H1 (cell line): ENCODE results near the gene TMA7B. TPM values are rescaled to one million over a fixed set of nuclear protein-coding genes. Genes with fewer than 3 reads are reported as not detected.

ENCODE experiments used
- CTCF ChIA-PET: fragments of 300-600 bp; sonication (Branson Sonifier 250); formaldehyde crosslinking; loops from one replicate; lab custom pipeline; 2021; ENCODE audit not compliant: partially characterized antibody; lab: Charles Lee
- POLR2A ChIA-PET: fragments of 300-600 bp; sonication (Branson Sonifier 250); formaldehyde crosslinking; loops from one replicate; lab custom pipeline; 2021; ENCODE audit warnings: inconsistent platforms; ENCODE audit not compliant: partially characterized antibody; lab: Charles Lee
- DNase-seq, 2 experiments: peaks; one replicate each; pipeline versions ENCODE4 v3.0.0 to v3.0.0-alpha.2; 2010 to 2022; ENCODE audit warnings: low spot score in 2 of 2, low read depth in 1 of 2, mixed read lengths in 1 of 2
- FAIRE-seq: peaks from 2 replicates; lab custom pipeline; 2011; peaks lifted over from hg19 to GRCh38; lab: Jason Lieb, UNC
- H2AFZ ChIP-seq: 2 replicates; pipeline ENCODE4 v1.8.1; 2012; ENCODE audit warnings: low read length, inconsistent platforms
- H2AK5ac ChIP-seq: 2 replicates; pipeline ENCODE4 v1.6.1; 2013; ENCODE audit warnings: low read depth, low read length
- H2BK120ac ChIP-seq: replicated peaks from 2 replicates; pipeline ENCODE3; 2013; ENCODE audit warnings: low read depth, low read length, inconsistent platforms
- H2BK12ac ChIP-seq: 2 replicates; pipeline ENCODE4 v1.6.1; 2013; ENCODE audit warnings: low read depth, low read length
- H2BK15ac ChIP-seq: 2 replicates; pipeline ENCODE4 v1.6.1; 2013; ENCODE audit warnings: low read length
- H2BK20ac ChIP-seq: 2 replicates; pipeline ENCODE4 v1.6.1; 2013; ENCODE audit warnings: low read length
- H2BK5ac ChIP-seq: 2 replicates; pipeline ENCODE4 v1.6.1; 2013; ENCODE audit warnings: low read depth, low read length
- H3K14ac ChIP-seq: 2 replicates; pipeline ENCODE4 v1.6.1; 2013; ENCODE audit warnings: inconsistent platforms; ENCODE audit not compliant: insufficient read length
- H3K18ac ChIP-seq: 2 replicates; pipeline ENCODE4 v1.6.1; 2013; ENCODE audit warnings: low read length; ENCODE audit errors: extremely low read depth
- H3K23ac ChIP-seq: 2 replicates; pipeline ENCODE4 v1.6.1; 2013; ENCODE audit warnings: inconsistent platforms; ENCODE audit not compliant: insufficient read length
- H3K23me2 ChIP-seq: 2 replicates; pipeline ENCODE4 v1.6.1; 2013; ENCODE audit warnings: low read depth, low read length
- H3K27ac ChIP-seq: 2 replicates; pipeline ENCODE4 v1.6.1; 2011; ENCODE audit warnings: low read depth, low read length, inconsistent platforms
- H3K27me3 ChIP-seq, 4 experiments: replicated peaks in 1 of 4; 1 replicate in 1 of 4; 2 replicates in 3 of 4; pipeline versions ENCODE4 v1.6.1 to v1.8.1; 2011 to 2013; ENCODE audit warnings: low read length in 3 of 4, mild to moderate bottlenecking in 3 of 4, inconsistent platforms in 2 of 4, mixed read lengths in 2 of 4, moderate library complexity in 1 of 4; ENCODE audit not compliant: control insufficient read depth in 3 of 4, insufficient read depth in 3 of 4; ENCODE audit errors: extremely low read depth in 1 of 4
- H3K36me3 ChIP-seq, 4 experiments: 2 replicates each; pipeline versions ENCODE4 v1.6.1 to v1.8.1; 2011 to 2013; ENCODE audit warnings: mild to moderate bottlenecking in 4 of 4, low read length in 3 of 4, moderate library complexity in 2 of 4, control low read depth in 1 of 4, inconsistent platforms in 1 of 4; ENCODE audit not compliant: insufficient read depth in 4 of 4, control insufficient read depth in 2 of 4
- H3K4ac ChIP-seq: replicated peaks from 2 replicates; pipeline ENCODE3; 2013; ENCODE audit warnings: low read length, low read depth, mixed read lengths, inconsistent platforms; ENCODE audit not compliant: insufficient read length
- H3K4me1 ChIP-seq, 4 experiments: replicated peaks in 1 of 4; 1 replicate in 1 of 4; 2 replicates in 3 of 4; pipeline versions ENCODE4 v1.6.1 to v1.8.1; 2011 to 2013; ENCODE audit warnings: low read length in 3 of 4, inconsistent platforms in 2 of 4, mixed read lengths in 1 of 4; ENCODE audit not compliant: insufficient read depth in 4 of 4, control insufficient read depth in 3 of 4
- H3K4me2 ChIP-seq, 2 experiments: 2 replicates each; pipeline versions ENCODE4 v1.6.1 to v1.8.1; 2011 to 2013; ENCODE audit warnings: low read depth in 2 of 2, low read length in 2 of 2, control low read depth in 1 of 2, inconsistent platforms in 1 of 2, mild to moderate bottlenecking in 1 of 2; ENCODE audit not compliant: insufficient read depth in 1 of 2
- H3K4me3 ChIP-seq, 4 experiments: fragments of 200-600, 300-600 bp in 1 of 4; sonication (generic), shearing (Covaris generic), sonication (Bioruptor Twin) in 1 of 4; 2 replicates each; pipeline versions ENCODE4 v1.5.1 to v1.8.1; 2011 to 2016; ENCODE audit warnings: low read length in 4 of 4, low read depth in 3 of 4, control low read depth in 2 of 4, inconsistent platforms in 2 of 4, mild to moderate bottlenecking in 2 of 4, mixed read lengths in 1 of 4, moderate library complexity in 1 of 4; ENCODE audit not compliant: insufficient read depth in 2 of 4; ENCODE audit errors: extremely low read depth in 1 of 4
- H3K56ac ChIP-seq: replicated peaks from 2 replicates; pipeline ENCODE3; 2013; ENCODE audit warnings: low read depth, mild to moderate bottlenecking, mixed read lengths, low read length, inconsistent platforms; ENCODE audit not compliant: insufficient read length
- H3K79me1 ChIP-seq: 2 replicates; pipeline ENCODE4 v1.6.1; 2013; ENCODE audit warnings: low read depth, low read length, control low read depth
- H3K79me2 ChIP-seq, 2 experiments: 2 replicates each; pipeline versions ENCODE4 v1.6.1 to v1.8.1; 2012 to 2013; ENCODE audit warnings: low read length in 2 of 2, mild to moderate bottlenecking in 2 of 2, inconsistent platforms in 1 of 2; ENCODE audit not compliant: insufficient read depth in 2 of 2, control insufficient read depth in 1 of 2
- H3K9ac ChIP-seq, 4 experiments: replicated peaks in 1 of 4; 1 replicate in 1 of 4; 2 replicates in 3 of 4; pipeline versions ENCODE4 v1.6.1 to v1.8.1; 2011 to 2013; ENCODE audit warnings: low read depth in 3 of 4, low read length in 3 of 4, control low read depth in 2 of 4, mild to moderate bottlenecking in 2 of 4, moderate library complexity in 2 of 4, inconsistent platforms in 1 of 4; ENCODE audit errors: extremely low read depth in 1 of 4
- H3K9me3 ChIP-seq, 2 experiments: 2 replicates each; pipeline versions ENCODE4 v1.6.1 to v1.8.1; 2012 to 2013; ENCODE audit warnings: mild to moderate bottlenecking in 2 of 2, moderate library complexity in 2 of 2, control low read depth in 1 of 2, inconsistent platforms in 1 of 2, low read depth in 1 of 2, low read length in 1 of 2, mixed read lengths in 1 of 2; ENCODE audit not compliant: insufficient read depth in 2 of 2
- H4K20me1 ChIP-seq, 2 experiments: replicated peaks in 1 of 2; 2 replicates each; pipeline versions ENCODE3 to v1.8.1; 2011 to 2013; ENCODE audit warnings: inconsistent platforms in 2 of 2, low read length in 2 of 2, mild to moderate bottlenecking in 1 of 2; ENCODE audit not compliant: insufficient read depth in 2 of 2, control insufficient read depth in 1 of 2
- H4K5ac ChIP-seq: 2 replicates; pipeline ENCODE4 v1.6.1; 2013; ENCODE audit warnings: low read length, low read depth, mixed read lengths, inconsistent platforms; ENCODE audit not compliant: insufficient read length
- H4K8ac ChIP-seq: 2 replicates; pipeline ENCODE4 v1.8.0; 2013; ENCODE audit warnings: mild to moderate bottlenecking, moderate library complexity, low read length, inconsistent platforms; ENCODE audit not compliant: insufficient read depth; ENCODE audit errors: extremely low read depth
- H4K91ac ChIP-seq: replicated peaks from 2 replicates; pipeline ENCODE3; 2013; ENCODE audit warnings: low read length, mixed read lengths, inconsistent platforms; ENCODE audit not compliant: insufficient read length
- ATF3 ChIP-seq: IDR thresholded peaks from 2 replicates; pipeline ENCODE4 v1.6.1; 2011; ENCODE audit warnings: low read depth, mild to moderate bottlenecking, low read length; ENCODE audit not compliant: insufficient read depth
- RAD21 ChIP-seq, 2 experiments: IDR thresholded peaks in 1 of 2; conservative IDR thresholded peaks in 1 of 2; 2 replicates each; pipeline ENCODE4 v1.6.1; 2011; ENCODE audit warnings: low read depth in 2 of 2, low read length in 2 of 2, improper control_type of control experiment in 1 of 2, inconsistent platforms in 1 of 2, mild to moderate bottlenecking in 1 of 2, moderate library complexity in 1 of 2
- SIN3A ChIP-seq, 2 experiments: IDR thresholded peaks in 1 of 2; conservative IDR thresholded peaks in 1 of 2; 2 replicates each; pipeline ENCODE4 v1.6.1; 2011 to 2012; ENCODE audit warnings: low read length in 2 of 2, improper control_type of control experiment in 1 of 2, low read depth in 1 of 2, mild to moderate bottlenecking in 1 of 2
- TEAD4 ChIP-seq: IDR thresholded peaks from 2 replicates; pipeline ENCODE4 v1.6.1; 2012; ENCODE audit warnings: low read depth, low read length, inconsistent platforms, mixed read lengths
- WGBS, 2 experiments: shearing (Covaris generic) in 1 of 2; methylation state at CpG; one replicate each; pipeline versions ENCODE4 v1.1.6 to v1.1.7; 2013 to 2015; ENCODE audit warnings: low lambda C conversion rate in 2 of 2, mixed read lengths in 2 of 2, inconsistent platforms in 1 of 2, low coverage in 1 of 2, missing lambda C conversion rate in 1 of 2; ENCODE audit not compliant: insufficient replicate concordance in 2 of 2, insufficient coverage in 1 of 2, insufficient read length in 1 of 2; ENCODE audit errors: extremely low coverage in 1 of 2, missing lambda C conversion rate in 1 of 2; 5-methylcytosine and 5-hydroxymethylcytosine counted together
- polyA plus RNA-seq, 7 experiments: library from polyadenylated mRNA; depleted of rRNA in 3 of 7; stranded (reverse) in 5 of 7; unstranded in 2 of 7; fragments of >200 nt in 5 of 7; fragments of 200-250 nt in 2 of 7; gene quantifications; 1 replicate in 5 of 7; 2 replicates in 1 of 7; 4 replicates in 1 of 7; pipeline versions ENCODE4 v1.2.1 to v1.2.3, GENCODE V29; 2011 to 2013; ENCODE audit warnings: missing spikeins in 2 of 7, mixed read lengths in 2 of 7
- total RNA-seq: library from RNA; stranded (reverse); fragmentation: NEBNext Ultra II Directional; extraction: Animal tissue kit (Norgen Biotek cat#: 25700); gene quantifications from 2 replicates; pipeline ENCODE4 v1.2.1, GENCODE V29; 2021

Gene TMA7B
- total and polyA plus RNA-seq, 2 of the 8 experiments (the other 6 are each of a cell fraction or from before 2014, with no cell fraction given), result not detected

DNA sequence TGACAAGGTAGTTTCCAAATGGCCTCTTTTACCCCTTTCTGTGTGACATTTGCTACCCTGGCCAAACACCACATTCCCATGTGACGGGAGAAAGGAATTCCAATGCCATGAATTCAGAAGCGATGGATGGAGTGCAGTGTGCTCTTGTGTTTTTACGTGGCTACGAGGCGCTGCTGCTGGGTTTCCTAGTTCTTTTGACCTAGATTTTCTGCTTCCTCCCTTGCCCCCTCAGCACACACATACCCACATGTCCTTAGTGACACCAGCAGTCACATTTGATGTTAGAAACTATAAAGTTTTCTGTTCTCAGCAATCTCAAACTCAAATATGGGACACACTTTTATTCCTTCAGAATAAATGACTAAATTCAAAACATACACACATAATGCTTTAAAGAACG is 7.8 kb upstream of the TMA7B start:
- Histone ChIP-seq H3K4me2 (no peak overlapping the region), H3K4me1 (peaks cover 0 to 5% (median 0%) of the 10 kb centered on the region in 4 experiments; a peak in 3 of 7 replicates), H2BK15ac (no peak overlapping the region), H2BK12ac (no peak overlapping the region), H4K91ac (no peak overlapping the region), H3K9me3 (no peaks in the 10 kb centered on the region), H4K20me1 (no peaks in the 10 kb centered on the region), H2AFZ (no peak overlapping the region), H2BK20ac (no peak overlapping the region), H2BK120ac (no peak overlapping the region), H3K27ac (no peak overlapping the region), H3K79me2 (no peaks in the 10 kb centered on the region), H3K14ac (no peak overlapping the region), H3K23me2 (no peaks in the 10 kb centered on the region), H4K5ac (no peak overlapping the region), H3K9ac (no peak overlapping the region), H4K8ac (no peak overlapping the region), H3K79me1 (no peaks in the 10 kb centered on the region), H3K4me3 (no peak overlapping the region), H3K4ac (no peak overlapping the region), H3K23ac (no peak overlapping the region), H3K18ac (no peak overlapping the region), H2BK5ac (no peak overlapping the region), H2AK5ac (no peak overlapping the region), H3K27me3 (no peaks in the 10 kb centered on the region; a peak in 1 of 7 replicates), H3K36me3 (no peaks in the 10 kb centered on the region), H3K56ac (no peak overlapping the region)
- TF ChIP-seq ATF3 (no peak), TEAD4 (no peak), RAD21 (IDR thresholded peaks at IDR 0.05 in 1 of 2, conservative IDR thresholded peaks at IDR 0.05 in 1 of 2; ENCODE audit: low read depth in 2 of 2, low read length in 2 of 2) (no peak), SIN3A (conservative IDR thresholded peaks at IDR 0.05 in 1 of 2, IDR thresholded peaks at IDR 0.05 in 1 of 2; ENCODE audit: low read depth in 1 of 2, low read length in 2 of 2) (no peak)
- DNase-seq (no peak), FAIRE-seq (no peak)
- WGBS, 2 experiments, result 91% methylated on average over 6 of the region's 6 CpGs; no CpG with 5 or more reads in 1 of the 2 experiments
- ChIA-PET CTCF (interaction anchor here (0.6 to 7.9 kb wide), 9 partner anchors 8 to 126 kb away, joined by 4 to 66 read pairs (median 10); no protein-coding TSS in a partner anchor), POLR2A (interaction anchor here (1.4 kb wide), 1 partner anchor 9 kb away, joined by 5 read pairs; no protein-coding TSS in a partner anchor)
